Aorta (tissue), 5 donors: ENCODE results near the gene TCF4. TPM values are rescaled to one million over a fixed set of nuclear protein-coding genes. Genes with fewer than 3 reads are reported as not detected.
A peak's percentile ranks its signal among the peaks of the same experiment; 100 is the strongest.

Experiments
- ATAC-seq: fragments of 200-7000 bp; cut with Tn5 transposase; one replicate; pipeline ENCODE4 v1.9.1; 2022; ENCODE audit warnings: moderate library complexity; ENCODE audit not compliant: low FRiP score
- DNase-seq, 2 donors: peaks; one replicate each; pipeline ENCODE4 v3.0.0-alpha.2; 2020
- H3K27ac ChIP-seq, 2 donors: one replicate each; pipeline ENCODE4 v1.5.1; 2013; ENCODE audit warnings: low read length in 2 of 2, mild to moderate bottlenecking in 2 of 2, moderate library complexity in 2 of 2, control low read depth in 1 of 2, inconsistent platforms in 1 of 2, low read depth in 1 of 2
- H3K27me3 ChIP-seq, 2 donors: one replicate each; pipeline ENCODE4 v1.6.1; 2013; ENCODE audit warnings: control low read depth in 1 of 2, low read length in 1 of 2, mild to moderate bottlenecking in 1 of 2, moderate library complexity in 1 of 2; ENCODE audit not compliant: insufficient read depth in 2 of 2, control insufficient read depth in 1 of 2
- H3K36me3 ChIP-seq, 2 donors: one replicate each; pipeline ENCODE4 v1.6.1; 2013; ENCODE audit warnings: control low read depth in 1 of 2, low read length in 1 of 2, mild to moderate bottlenecking in 1 of 2; ENCODE audit not compliant: insufficient read depth in 2 of 2, control insufficient read depth in 1 of 2
- H3K4me1 ChIP-seq, 2 donors: one replicate each; pipeline ENCODE4 v1.6.1; 2013; ENCODE audit warnings: low read length in 2 of 2, control low read depth in 1 of 2, mild to moderate bottlenecking in 1 of 2, moderate library complexity in 1 of 2; ENCODE audit not compliant: insufficient read depth in 2 of 2, control insufficient read depth in 1 of 2
- H3K4me3 ChIP-seq, 2 donors: one replicate each; pipeline ENCODE4 v1.5.1; 2013; ENCODE audit warnings: low read length in 2 of 2, control low read depth in 1 of 2, mild to moderate bottlenecking in 1 of 2
- H3K9me3 ChIP-seq: one replicate; pipeline ENCODE4 v1.6.1; 2013; ENCODE audit warnings: mild to moderate bottlenecking, low read length; ENCODE audit not compliant: control insufficient read depth
- WGBS, 2 donors: extraction: QIAGEN DNeasy Blood & Tissue Kit; methylation state at CpG; one replicate each; pipeline ENCODE4 v1.1.7; 2013; 5-methylcytosine and 5-hydroxymethylcytosine counted together
- intact Hi-C, 2 donors: fragments of 100-400 bp; cut with DNase I; formaldehyde crosslinking; loops; one replicate each; pipeline versions ENCODE4 v1.14.2 to v1.15.0; 2022
- polyA plus RNA-seq, 2 donors: library from polyadenylated mRNA; stranded (reverse); fragments of 200-250 nt; gene quantifications; one replicate each; pipeline ENCODE4 v1.2.3, GENCODE V29; 2013
- total RNA-seq, 2 donors: library from RNA; stranded (reverse); fragmentation: NEBNext Ultra II Directional; extraction: Animal tissue kit (Norgen Biotek cat#: 25700); gene quantifications; one replicate each; pipeline ENCODE4 v1.2.1, GENCODE V29; 2021
- donor health status: healthy with polysubstance abuse.
- donor health status: Bipolar disorder and iron deficiency.
- donor health status: DM: no; HTN: no; CAD: no.
- donor health status: DM: no; HTN: no; CAD: no.
- donor health status: DM: yes; HTN: yes; CAD: no.

Gene TCF4
- total and polyA plus RNA-seq, 4 donors: 11.8 to 297 (median 75.0) TPM

DNA sequence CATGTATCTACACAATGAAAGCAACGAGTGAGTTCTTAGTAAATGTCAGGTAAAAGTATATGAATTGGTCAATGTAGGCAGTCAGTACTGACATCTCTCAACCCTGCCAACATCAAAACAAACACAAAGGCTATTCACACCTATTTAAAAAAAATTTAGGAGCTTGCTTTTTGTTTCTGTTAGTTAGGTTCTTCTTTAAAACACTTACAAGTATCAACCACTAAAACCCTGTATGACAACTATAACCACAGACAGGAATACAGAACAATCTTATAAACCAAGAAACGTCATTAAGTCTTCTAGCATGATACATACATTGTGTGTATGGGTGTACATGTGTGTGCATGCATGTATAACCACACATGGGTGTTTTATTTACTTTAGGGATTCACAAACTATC lies 131.0 kb downstream of the TCF4 start:
- intact Hi-C loops: no loop called here
- Histone ChIP-seq H3K27ac (no peak overlapping the region), H3K36me3 (no peaks in the 10 kb centered on the region), H3K27me3 (no peaks in the 10 kb centered on the region), H3K9me3 (no peaks in the 10 kb centered on the region), H3K4me1 (peaks cover 0 to 2% of the 10 kb centered on the region in 2 donors), H3K4me3 (no peak overlapping the region)
- WGBS, 2 donors: 87 to 90% methylated on average over 2 of the region's 2 CpGs
- ATAC-seq (no peak), DNase-seq (no peak)

DNA sequence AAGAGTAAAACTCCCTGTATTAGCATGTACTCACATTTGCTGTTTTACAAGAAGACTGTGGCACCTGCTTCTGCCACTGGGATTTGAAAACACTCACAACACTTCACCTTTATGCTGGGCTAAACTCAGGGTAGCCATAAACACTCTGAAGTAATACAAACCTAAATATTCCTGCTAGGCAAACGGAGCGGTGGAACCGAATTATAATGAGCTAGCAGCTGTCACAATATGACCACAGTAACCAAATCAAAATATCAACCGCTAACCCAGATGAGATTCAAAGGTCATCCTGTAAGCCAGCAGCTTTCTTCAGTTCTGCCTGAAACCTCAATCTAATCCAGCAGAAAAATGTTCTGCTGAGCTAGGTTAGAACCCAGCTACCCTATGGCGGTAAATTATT lies 132.1 kb downstream of the TCF4 start:
- DNase-seq: no peak
- H3K4me1 ChIP-seq: peaks cover 0 to 3% of the 10 kb centered on the region in 2 donors
- no peak overlapping the region for H3K4me3 ChIP-seq
- H3K27ac ChIP-seq: no peak overlapping the region
- H3K9me3 ChIP-seq: no peaks in the 10 kb centered on the region
- ATAC-seq: no peak
- 91 to 93% methylated on average over 5 of the region's 5 CpGs for WGBS, 2 donors
- H3K27me3 ChIP-seq: no peaks in the 10 kb centered on the region
- H3K36me3 ChIP-seq: no peaks in the 10 kb centered on the region
- intact Hi-C loops: no loop called here

DNA sequence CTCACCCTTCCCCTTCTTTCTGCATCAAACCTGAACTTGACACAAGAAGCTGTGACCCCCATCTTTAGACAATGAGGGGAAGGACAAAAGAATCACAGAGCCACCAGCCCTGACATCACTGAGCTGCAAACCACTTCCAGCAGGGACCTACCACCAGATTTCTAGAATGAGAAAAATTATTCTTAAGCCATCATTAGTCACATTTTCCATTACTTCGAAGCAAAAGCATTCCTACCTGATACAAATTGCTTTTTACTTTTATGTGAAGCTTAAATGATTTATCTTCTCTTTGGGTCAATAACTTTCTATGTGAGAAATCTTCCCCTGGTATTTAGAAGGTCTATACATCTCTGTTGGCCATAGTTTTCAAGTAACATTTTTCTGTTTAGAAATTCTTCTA lies 134.8 kb downstream of the TCF4 start:
- Histone ChIP-seq H3K4me3 (no peak overlapping the region), H3K4me1 (peaks cover 0 to 3% of the 10 kb centered on the region in 2 donors), H3K9me3 (no peaks in the 10 kb centered on the region), H3K27ac (peak overlapping the region in 1 of 2 donors; percentile 12), H3K27me3 (no peaks in the 10 kb centered on the region), H3K36me3 (no peaks in the 10 kb centered on the region)
- 46 to 47% methylated on average over 1 of the region's 1 CpG for WGBS, 2 donors
- ATAC-seq (no peak), DNase-seq (no peak)
- intact Hi-C loops: no loop called here

DNA sequence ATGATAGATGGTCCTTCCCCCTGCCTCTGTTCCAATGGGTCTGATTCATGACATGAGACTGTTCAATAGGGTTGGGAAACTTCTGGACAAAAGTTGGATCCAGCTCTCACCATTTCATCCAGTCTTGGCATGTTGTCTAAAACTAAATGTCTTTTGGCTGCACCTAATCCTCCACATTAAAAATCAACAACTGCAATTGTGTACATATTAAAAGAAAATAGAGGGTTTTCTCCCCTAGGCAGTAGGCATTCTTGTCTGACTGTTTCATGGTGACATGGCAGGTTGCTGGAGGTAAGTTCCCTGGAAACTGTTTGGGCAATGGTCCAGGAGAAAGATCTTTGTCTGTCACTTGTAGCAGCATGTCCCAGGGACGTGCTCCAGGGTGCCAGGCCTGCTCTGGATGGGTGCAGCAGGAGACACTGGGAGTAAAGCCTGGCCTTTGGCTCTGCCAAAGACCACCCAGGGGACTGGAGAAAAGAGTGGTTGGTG lies 135.8 kb downstream of the TCF4 start:
- DNase-seq: no peak
- peak; percentile 34 for ATAC-seq
- 20 to 24% methylated on average over 1 of the region's 1 CpG for WGBS, 2 donors

DNA sequence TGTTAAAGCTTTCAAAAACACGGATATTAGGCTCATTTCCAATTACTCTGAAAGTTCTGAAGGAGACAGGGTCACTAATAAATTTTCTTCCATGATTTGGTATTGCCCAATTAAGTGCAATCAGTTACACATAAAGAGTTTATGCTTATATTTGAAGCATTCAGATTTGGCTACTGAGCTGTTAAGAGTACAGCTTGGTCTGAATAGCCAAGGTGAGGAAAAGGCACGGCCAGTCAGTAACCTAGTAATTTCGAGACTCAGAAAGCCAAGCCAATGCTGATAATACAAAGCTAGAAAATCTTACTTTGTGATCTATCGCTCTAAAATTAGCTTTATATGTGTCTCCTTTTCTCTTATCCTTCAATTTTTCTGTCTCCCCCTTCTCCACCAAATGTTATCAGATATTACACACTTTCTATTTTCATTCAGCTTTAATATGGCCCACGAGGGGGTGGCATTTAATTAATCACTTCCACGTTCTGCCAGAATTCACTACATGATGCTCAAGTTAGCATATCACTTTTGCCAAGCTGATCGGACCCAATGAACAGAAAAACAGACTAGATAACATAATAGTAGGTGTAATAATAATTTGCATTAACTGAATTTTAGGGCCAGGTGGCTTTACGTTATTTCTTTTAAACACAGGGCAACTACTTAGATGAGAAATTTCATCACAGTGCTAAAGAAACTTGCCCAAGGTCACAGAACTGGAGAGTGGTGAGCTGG lies 138.4 kb downstream of the TCF4 start:
- ATAC-seq: no peak
- no peak overlapping the region for H3K27ac ChIP-seq
- intact Hi-C loops: no loop called here
- no peak for DNase-seq
- no peak overlapping the region for H3K4me3 ChIP-seq
- H3K4me1 ChIP-seq: peaks cover 3 to 5% of the 10 kb centered on the region in 2 donors
- no peaks in the 10 kb centered on the region for H3K9me3 ChIP-seq
- no peaks in the 10 kb centered on the region for H3K27me3 ChIP-seq
- 81% methylated on average over 8 of the region's 8 CpGs for WGBS, 2 donors
- no peaks in the 10 kb centered on the region for H3K36me3 ChIP-seq

More for the DNA sequence above, 135.8 kb downstream of the TCF4 start:
- Histone ChIP-seq H3K4me3 (no peak overlapping the region), H3K27me3 (no peaks in the 10 kb centered on the region), H3K27ac (peak overlapping the region in 1 of 2 donors; percentile 34), H3K36me3 (no peaks in the 10 kb centered on the region), H3K9me3 (no peaks in the 10 kb centered on the region), H3K4me1 (peaks cover 0 to 3% of the 10 kb centered on the region in 2 donors)
- intact Hi-C loops: no loop called here

DNA sequence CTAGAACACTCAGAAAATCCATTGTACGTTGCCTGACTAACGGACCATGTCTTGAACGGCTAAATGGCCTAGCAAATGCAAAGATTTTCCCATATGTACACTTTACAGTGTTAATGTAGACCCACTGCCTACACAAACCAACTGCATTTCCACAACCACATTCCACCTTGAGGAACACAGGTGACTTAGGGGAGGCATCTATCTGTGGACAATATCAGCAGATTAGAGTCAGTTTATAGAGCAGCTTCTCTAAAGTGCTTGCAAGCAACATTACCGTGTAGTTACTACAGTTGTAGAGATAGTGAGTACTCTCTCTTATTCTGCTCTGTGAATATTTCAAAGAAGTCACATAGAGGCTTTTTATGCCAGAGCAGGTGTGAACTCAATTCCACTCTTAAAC lies 139.6 kb downstream of the TCF4 start:
- Histone ChIP-seq H3K9me3 (no peaks in the 10 kb centered on the region), H3K36me3 (no peaks in the 10 kb centered on the region), H3K4me3 (no peak overlapping the region), H3K4me1 (peaks cover 5 to 6% of the 10 kb centered on the region in 2 donors), H3K27ac (no peak overlapping the region), H3K27me3 (no peaks in the 10 kb centered on the region)
- no peak for DNase-seq
- ATAC-seq: no peak
- intact Hi-C loops: no loop called here
- WGBS, 2 donors: 93% methylated on average over 4 of the region's 4 CpGs

DNA sequence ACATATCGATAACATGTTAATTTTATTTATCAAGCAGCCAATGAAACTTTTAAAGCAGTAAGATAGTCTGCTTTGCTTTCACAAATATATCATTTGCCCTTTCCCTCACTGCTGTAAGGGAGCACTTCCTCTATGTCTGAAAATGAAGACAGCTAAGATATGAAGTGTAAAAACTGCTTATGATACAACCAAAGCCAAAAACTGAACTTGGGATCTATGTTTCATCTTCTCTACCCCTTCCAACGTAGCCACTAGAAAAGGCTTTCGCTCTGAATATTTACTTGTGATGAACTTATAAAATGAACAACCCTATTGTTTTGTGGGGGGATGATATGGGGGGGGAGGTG lies 140.3 kb downstream of the TCF4 start:
- Histone ChIP-seq H3K4me3 (no peak overlapping the region), H3K36me3 (no peaks in the 10 kb centered on the region), H3K9me3 (no peaks in the 10 kb centered on the region), H3K27ac (no peak overlapping the region), H3K4me1 (peaks cover 5 to 6% of the 10 kb centered on the region in 2 donors), H3K27me3 (no peaks in the 10 kb centered on the region)
- no peak for DNase-seq
- no peak for ATAC-seq
- intact Hi-C loops: no loop called here
- WGBS, 2 donors: 86 to 90% methylated on average over 3 of the region's 3 CpGs

DNA sequence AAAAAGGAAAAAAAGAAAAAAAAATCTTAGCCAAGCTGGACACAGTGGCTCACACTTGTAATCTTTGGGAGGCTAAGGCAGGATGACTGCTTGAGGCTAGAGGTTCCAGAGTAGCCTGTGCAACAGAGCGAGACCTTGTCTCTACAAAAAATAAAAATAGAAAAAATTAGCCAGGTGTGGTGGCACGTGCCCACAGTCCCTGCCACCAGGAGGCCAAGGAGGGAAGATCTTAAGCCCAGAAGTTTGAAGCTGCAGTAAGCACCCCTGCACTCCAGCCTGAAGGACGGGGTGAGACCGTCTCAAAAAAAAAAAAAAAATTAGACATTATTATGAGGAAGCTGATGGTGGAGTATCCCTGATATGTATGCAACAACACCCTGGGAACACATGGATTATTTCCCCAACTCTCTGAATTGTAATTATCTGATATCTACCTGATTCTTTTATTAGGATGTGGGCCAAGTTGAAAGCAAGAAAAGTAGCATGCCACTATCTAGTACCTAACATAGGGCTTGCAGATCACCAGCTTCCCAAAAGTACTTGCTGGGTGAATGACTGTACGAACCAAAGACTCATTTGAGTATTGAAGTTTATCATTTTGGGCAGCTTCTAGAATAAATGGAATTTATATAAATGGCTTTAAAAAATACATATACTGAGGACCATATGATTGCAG lies 140.9 kb downstream of the TCF4 start:
- no peaks in the 10 kb centered on the region for H3K9me3 ChIP-seq
- no peak overlapping the region for H3K27ac ChIP-seq
- ATAC-seq (no peak), DNase-seq (no peak)
- WGBS, 2 donors: 94% methylated on average over 5 of the region's 5 CpGs
- no peak overlapping the region for H3K4me3 ChIP-seq
- no peaks in the 10 kb centered on the region for H3K36me3 ChIP-seq
- intact Hi-C loops: no loop called here
- H3K27me3 ChIP-seq: no peaks in the 10 kb centered on the region
- peaks cover 5 to 6% of the 10 kb centered on the region in 2 donors for H3K4me1 ChIP-seq

DNA sequence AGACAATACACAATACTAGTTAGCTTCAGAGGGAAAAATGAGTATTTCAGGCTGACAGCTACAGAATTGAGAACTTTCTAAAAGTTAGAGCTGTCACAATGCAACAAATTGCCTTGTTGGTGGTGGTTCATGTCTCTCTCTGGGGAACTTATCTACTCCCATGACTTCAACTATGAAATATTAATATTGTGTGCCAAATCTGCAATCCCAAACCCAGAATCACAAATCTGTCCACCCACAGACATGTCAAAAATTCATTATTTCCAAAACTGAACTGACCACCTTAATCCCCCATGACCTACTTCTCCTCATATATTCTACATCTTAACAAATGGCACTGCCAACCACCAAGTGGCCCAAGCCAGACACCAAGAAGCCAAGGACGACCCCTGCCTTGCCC lies 143.5 kb downstream of the TCF4 start:
- Histone ChIP-seq H3K27me3 (no peaks in the 10 kb centered on the region), H3K9me3 (no peaks in the 10 kb centered on the region), H3K4me1 (peaks cover 4 to 6% of the 10 kb centered on the region in 2 donors), H3K4me3 (no peak overlapping the region), H3K36me3 (no peaks in the 10 kb centered on the region), H3K27ac (no peak overlapping the region)
- intact Hi-C loops: no loop called here
- DNase-seq (no peak), ATAC-seq (no peak)
- WGBS, 2 donors: 52 to 64% methylated on average over 1 of the region's 1 CpG
